OCI-LY1 (cell line): ENCODE results near the gene INIP.

Source experiments
- H2AFZ ChIP-seq: fragments of 200-600 bp; sonication (generic), shearing (Covaris generic); 2 replicates; pipeline ENCODE4 v1.6.0; 2014; ENCODE audit warnings: antibody characterized with exemption, mild to moderate bottlenecking, low read length
- H3F3A ChIP-seq: fragments of 200-600 bp; sonication (generic), shearing (Covaris generic); 2 replicates; pipeline ENCODE4 v1.6.0; 2014; ENCODE audit warnings: mild to moderate bottlenecking, antibody characterized with exemption, low read length, moderate library complexity; ENCODE audit not compliant: insufficient read depth
- H3K27ac ChIP-seq: fragments of 200-600 bp; sonication (generic); 2 replicates; pipeline ENCODE4 v1.5.1; 2014; ENCODE audit warnings: low read length, mixed run types, mild to moderate bottlenecking, low read depth; ENCODE audit not compliant: poor library complexity, severe bottlenecking
- H3K27me3 ChIP-seq: fragments of 200-600 bp; sonication (generic); 2 replicates; pipeline ENCODE4 v1.6.0; 2014; ENCODE audit warnings: antibody characterized with exemption, mild to moderate bottlenecking, low read length, moderate library complexity; ENCODE audit not compliant: insufficient read depth
- H3K36me3 ChIP-seq: fragments of 200-600 bp; sonication (generic); 2 replicates; pipeline ENCODE4 v1.6.1; 2014; ENCODE audit warnings: mild to moderate bottlenecking, antibody characterized with exemption, low read length, moderate library complexity, mixed read lengths; ENCODE audit not compliant: insufficient read depth
- H3K4me1 ChIP-seq: fragments of 200-600 bp; sonication (generic); 2 replicates; pipeline ENCODE4 v1.5.1; 2014; ENCODE audit warnings: mild to moderate bottlenecking, low read length, moderate library complexity; ENCODE audit not compliant: insufficient read depth, severe bottlenecking
- H3K4me2 ChIP-seq: fragments of 200-600 bp; sonication (generic), shearing (Covaris generic); 2 replicates; pipeline ENCODE4 v1.6.1; 2014; ENCODE audit warnings: low read length
- H3K4me3 ChIP-seq: fragments of 200-600 bp; sonication (generic); 2 replicates; pipeline ENCODE4 v1.5.1; 2014; ENCODE audit warnings: low read length, low read depth, mild to moderate bottlenecking, mixed read lengths; ENCODE audit not compliant: poor library complexity, severe bottlenecking
- H3K79me2 ChIP-seq: fragments of 200-600 bp; shearing (Covaris generic); 2 replicates; pipeline ENCODE4 v1.6.1; 2016; ENCODE audit warnings: mixed run types, low read length, mixed read lengths; ENCODE audit not compliant: insufficient read depth
- H3K9ac ChIP-seq: fragments of 200-600 bp; sonication (generic), shearing (Covaris generic); 2 replicates; pipeline ENCODE4 v1.6.1; 2014; ENCODE audit warnings: mild to moderate bottlenecking, low read length, mixed read lengths
- H3K9me2 ChIP-seq: fragments of 200-600 bp; sonication (generic), shearing (Covaris generic); 2 replicates; pipeline ENCODE4 v1.6.1; 2014; ENCODE audit warnings: low read depth, mild to moderate bottlenecking, low read length, mixed read lengths
- H3K9me3 ChIP-seq: fragments of 200-600 bp; shearing (Covaris generic); 2 replicates; pipeline ENCODE4 v1.6.1; 2014; ENCODE audit warnings: low read length, mixed read lengths
- H4K20me1 ChIP-seq: fragments of 200-600 bp; sonication (generic), shearing (Covaris generic); 2 replicates; pipeline ENCODE4 v1.6.0; 2016; ENCODE audit warnings: mild to moderate bottlenecking, low read length; ENCODE audit not compliant: insufficient read depth
- CTCF ChIP-seq: fragments of 200-600 bp; sonication (generic), shearing (Covaris generic); IDR thresholded peaks from 2 replicates; pipeline ENCODE4 v1.5.1; 2017; ENCODE audit warnings: mild to moderate bottlenecking, antibody characterized with exemption, low read length, moderate library complexity, mixed read lengths
- EZH2 ChIP-seq: fragments of 200-600 bp; sonication (generic), shearing (Covaris generic); IDR thresholded peaks from 2 replicates; pipeline ENCODE4 v1.8.0; 2017; ENCODE audit warnings: borderline replicate concordance, mixed run types, mild to moderate bottlenecking, antibody characterized with exemption, low read length, moderate library complexity, mixed read lengths

INIP gene

GRCh38 chr9:112663681-112664080 is 54.2 kb downstream of the INIP start:
- no peaks in the 10 kb centered on the region for H3K36me3 ChIP-seq
- TF ChIP-seq CTCF: no peak
- TF ChIP-seq EZH2: no peak
- H3K9ac ChIP-seq: no peak overlapping the region
- no peaks in the 10 kb centered on the region for H3K27me3 ChIP-seq
- no peaks in the 10 kb centered on the region for H3K79me2 ChIP-seq
- H3K4me1 ChIP-seq: no peaks in the 10 kb centered on the region
- H4K20me1 ChIP-seq: no peaks in the 10 kb centered on the region
- H3K27ac ChIP-seq: no peak overlapping the region
- no peaks in the 10 kb centered on the region for H3K9me2 ChIP-seq
- no peaks in the 10 kb centered on the region for H3F3A ChIP-seq
- H3K4me3 ChIP-seq: no peak overlapping the region
- H3K4me2 ChIP-seq: no peak overlapping the region
- H2AFZ ChIP-seq: no peak overlapping the region
- H3K9me3 ChIP-seq: no peaks in the 10 kb centered on the region

GRCh38 chr9:112659906-112660305 is 58.0 kb downstream of the INIP start:
- no peaks in the 10 kb centered on the region for H4K20me1 ChIP-seq
- TF ChIP-seq EZH2 (no peak), CTCF (no peak)

GRCh38 chr9:112655668-112656067 is 62.2 kb downstream of the INIP start:
- Histone ChIP-seq H3K27me3 (no peaks in the 10 kb centered on the region), H3K79me2 (no peaks in the 10 kb centered on the region), H3K4me1 (no peaks in the 10 kb centered on the region), H3K9me2 (no peaks in the 10 kb centered on the region), H4K20me1 (no peaks in the 10 kb centered on the region), H3F3A (no peaks in the 10 kb centered on the region), H3K4me2 (no peak overlapping the region), H3K27ac (no peak overlapping the region), H3K36me3 (no peaks in the 10 kb centered on the region), H3K9me3 (no peaks in the 10 kb centered on the region), H2AFZ (no peak overlapping the region), H3K4me3 (no peak overlapping the region), H3K9ac (no peak overlapping the region)
- TF ChIP-seq CTCF (no peak), EZH2 (no peak)

More at GRCh38 chr9:112659906-112660305, 58.0 kb downstream of the INIP start:
- no peak overlapping the region for H3K9ac ChIP-seq
- H3K9me3 ChIP-seq: no peaks in the 10 kb centered on the region
- no peak overlapping the region for H2AFZ ChIP-seq
- no peaks in the 10 kb centered on the region for H3K79me2 ChIP-seq
- no peaks in the 10 kb centered on the region for H3K9me2 ChIP-seq
- H3K4me1 ChIP-seq: no peaks in the 10 kb centered on the region
- no peak overlapping the region for H3K4me3 ChIP-seq
- no peaks in the 10 kb centered on the region for H3K36me3 ChIP-seq
- H3K27ac ChIP-seq: no peak overlapping the region
- no peaks in the 10 kb centered on the region for H3K27me3 ChIP-seq
- no peak overlapping the region for H3K4me2 ChIP-seq
- H3F3A ChIP-seq: no peaks in the 10 kb centered on the region
